ENCODE results near the gene TANC1.

- TF ChIP-seq POLR2AphosphoS5 (IDR thresholded peaks at IDR 0.05; ENCODE audit: low read depth, low read length), result no peak
- no peak for TF ChIP-seq TAF1 (IDR thresholded peaks at IDR 0.05; ENCODE audit: borderline replicate concordance, low read depth, low read length)
Observed at GRCh38 chr2:159157361-159158209, 189.1 kb downstream of the TANC1 start.

Measured in GM12892 (cell line).